ENCODE data around the gene AEN.

DNA sequence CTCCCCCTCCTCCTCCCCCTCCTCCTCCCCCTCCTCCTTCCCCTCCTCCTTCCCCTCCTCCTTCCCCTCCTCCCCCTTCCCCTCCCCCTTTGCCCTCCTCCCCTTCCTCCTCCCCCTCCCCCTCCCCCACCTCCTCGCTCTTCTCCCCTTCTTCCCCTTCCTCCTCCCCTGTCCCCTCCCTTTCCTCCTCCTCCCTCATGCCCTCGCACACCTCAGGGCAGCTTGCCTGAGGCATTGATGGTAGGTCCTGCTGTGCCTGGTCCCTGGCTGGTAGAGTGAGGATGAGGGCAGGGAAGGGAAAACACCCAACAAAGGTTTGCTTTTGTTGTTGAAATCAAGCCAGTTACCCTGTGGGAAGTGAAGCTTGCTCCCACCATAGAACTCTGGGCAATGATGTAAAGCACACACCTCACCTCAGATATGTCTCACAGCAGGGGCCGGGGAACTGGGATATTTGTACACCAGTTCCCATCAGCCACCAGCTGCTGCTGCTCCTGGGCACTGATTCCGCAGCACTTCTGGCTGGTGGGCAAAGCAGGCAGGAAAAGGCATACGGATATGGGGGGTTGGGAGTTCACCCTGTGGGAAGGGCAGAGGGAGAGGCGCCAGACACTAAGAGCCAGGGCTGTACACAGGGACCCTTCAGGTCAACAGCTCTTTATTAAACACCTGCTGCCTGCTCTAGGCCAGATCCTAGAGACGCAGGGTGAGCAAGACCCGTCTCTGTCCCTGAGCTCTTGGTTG lies 31.5 kb downstream of the AEN start:
- TF ChIP-seq, protein P1, sequence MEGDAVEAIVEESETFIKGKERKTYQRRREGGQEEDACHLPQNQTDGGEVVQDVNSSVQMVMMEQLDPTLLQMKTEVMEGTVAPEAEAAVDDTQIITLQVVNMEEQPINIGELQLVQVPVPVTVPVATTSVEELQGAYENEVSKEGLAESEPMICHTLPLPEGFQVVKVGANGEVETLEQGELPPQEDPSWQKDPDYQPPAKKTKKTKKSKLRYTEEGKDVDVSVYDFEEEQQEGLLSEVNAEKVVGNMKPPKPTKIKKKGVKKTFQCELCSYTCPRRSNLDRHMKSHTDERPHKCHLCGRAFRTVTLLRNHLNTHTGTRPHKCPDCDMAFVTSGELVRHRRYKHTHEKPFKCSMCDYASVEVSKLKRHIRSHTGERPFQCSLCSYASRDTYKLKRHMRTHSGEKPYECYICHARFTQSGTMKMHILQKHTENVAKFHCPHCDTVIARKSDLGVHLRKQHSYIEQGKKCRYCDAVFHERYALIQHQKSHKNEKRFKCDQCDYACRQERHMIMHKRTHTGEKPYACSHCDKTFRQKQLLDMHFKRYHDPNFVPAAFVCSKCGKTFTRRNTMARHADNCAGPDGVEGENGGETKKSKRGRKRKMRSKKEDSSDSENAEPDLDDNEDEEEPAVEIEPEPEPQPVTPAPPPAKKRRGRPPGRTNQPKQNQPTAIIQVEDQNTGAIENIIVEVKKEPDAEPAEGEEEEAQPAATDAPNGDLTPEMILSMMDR (IDR thresholded peaks at IDR 0.05), result no peak
- TF ChIP-seq POLR2AphosphoS5 (IDR thresholded peaks at IDR 0.05; ENCODE audit: insufficient read depth in 1 of 2, low read depth in 1 of 2), result no peak
